ENCODE data around the gene CARD16.
A peak's percentile ranks its signal among the peaks of the same experiment; 100 is the strongest.
"Not testable (repeated sequence)": the region's sequence is repeated elsewhere in the genome, so short reads cannot be mapped to it uniquely, and the experiment has no call there.

The CARD16 gene

DNA sequence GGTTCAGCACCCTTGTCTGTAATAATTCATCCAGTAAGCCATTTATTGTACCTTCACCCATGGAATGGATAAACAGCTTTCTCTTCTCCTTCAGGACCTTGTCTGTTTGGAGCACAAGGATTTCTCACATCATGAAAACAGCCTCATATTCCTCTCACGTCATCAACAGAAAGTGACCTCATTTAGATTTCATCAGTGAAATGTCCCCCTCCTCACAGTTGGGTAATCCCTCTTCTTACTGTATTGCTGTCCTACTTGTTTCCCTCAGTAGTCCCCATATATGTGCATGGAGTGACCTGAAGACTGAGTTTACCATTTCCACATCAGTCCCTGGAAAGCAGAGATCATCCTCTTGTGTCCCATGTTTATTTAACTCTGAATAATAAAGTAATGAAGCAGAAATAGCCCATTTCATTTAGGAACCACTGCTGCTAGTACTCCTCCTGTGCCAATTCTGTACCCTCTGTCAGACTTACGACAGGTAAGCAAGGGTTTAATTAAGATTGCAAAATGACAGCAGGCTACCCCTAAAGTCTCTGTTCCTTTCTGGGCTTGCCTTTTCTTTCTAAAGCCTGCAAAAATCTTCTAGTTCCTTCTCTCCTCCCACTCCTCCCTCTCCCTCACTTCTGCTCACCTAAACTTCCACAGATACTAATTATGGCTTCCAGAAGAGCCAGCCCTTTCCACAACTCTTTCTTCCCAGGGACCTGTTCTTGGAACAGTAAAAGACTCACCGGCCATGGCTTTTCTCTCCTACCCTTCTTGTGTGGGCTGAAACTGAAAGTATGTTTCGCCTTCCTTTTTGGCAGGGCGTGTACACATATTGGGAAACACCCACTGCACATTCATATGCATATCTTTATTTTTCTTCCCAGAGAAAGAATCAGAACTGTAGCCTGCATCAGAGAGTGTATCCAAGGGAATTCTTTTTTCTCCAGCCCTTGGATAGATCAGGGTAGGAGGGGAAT lies at the start of gene CARD16:
Gene CARD16, minus strand, starts transcription at position 779 of the 968 bp plus-strand sequence. Its CDS starts 38 bp downstream, at position 741.
- peak in 1 of 2 donors; percentile 7 for DNase-seq (ENCODE audit: low read depth in 2 of 2)

DNA sequence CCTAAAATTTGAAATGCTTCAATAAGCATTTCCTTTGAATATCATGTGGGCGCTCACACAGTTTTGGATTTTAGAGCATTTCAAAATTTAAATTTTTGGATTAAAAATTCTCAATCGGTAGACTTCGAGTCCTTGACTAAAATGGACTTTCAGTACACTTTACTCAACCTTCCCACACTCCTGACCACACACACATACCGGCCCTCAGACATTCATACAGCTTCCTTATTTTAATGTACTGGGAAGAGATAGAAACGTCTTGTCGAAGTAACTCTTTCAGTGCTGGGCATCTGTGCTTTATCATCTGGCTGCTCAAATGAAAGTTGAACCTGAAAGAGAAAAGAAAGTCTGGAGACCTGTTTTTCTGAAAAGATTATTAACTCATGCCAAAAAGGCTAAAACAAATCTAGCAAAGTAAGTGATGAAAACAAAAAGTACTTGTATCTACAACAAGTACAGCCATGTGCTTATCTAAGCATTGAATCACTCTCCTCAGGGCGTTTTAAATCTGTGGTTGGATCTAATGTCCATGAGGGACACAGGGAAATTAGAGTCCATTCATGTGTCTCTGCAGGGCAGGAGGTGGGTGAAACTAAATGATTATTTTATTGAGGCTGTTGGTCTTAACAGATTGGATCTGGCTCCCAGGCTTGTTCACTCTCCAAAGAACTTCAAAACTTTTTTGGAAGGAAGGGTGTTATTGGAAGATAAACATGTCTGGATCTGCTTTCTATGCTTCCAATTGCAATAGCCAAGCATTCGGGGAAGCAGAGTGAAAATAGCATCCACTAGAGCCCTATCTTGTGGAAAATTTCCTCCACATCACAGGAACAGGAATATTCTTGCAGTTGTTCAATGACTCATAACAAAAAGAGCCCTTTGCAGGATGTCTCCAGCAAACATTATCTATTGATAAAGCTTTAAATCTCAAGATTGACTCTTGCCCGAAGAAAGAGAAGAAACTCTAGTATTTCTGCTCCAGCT lies 47.4 kb upstream of the CARD16 start:
- no peak for DNase-seq (ENCODE audit: low read depth in 2 of 2)

DNA sequence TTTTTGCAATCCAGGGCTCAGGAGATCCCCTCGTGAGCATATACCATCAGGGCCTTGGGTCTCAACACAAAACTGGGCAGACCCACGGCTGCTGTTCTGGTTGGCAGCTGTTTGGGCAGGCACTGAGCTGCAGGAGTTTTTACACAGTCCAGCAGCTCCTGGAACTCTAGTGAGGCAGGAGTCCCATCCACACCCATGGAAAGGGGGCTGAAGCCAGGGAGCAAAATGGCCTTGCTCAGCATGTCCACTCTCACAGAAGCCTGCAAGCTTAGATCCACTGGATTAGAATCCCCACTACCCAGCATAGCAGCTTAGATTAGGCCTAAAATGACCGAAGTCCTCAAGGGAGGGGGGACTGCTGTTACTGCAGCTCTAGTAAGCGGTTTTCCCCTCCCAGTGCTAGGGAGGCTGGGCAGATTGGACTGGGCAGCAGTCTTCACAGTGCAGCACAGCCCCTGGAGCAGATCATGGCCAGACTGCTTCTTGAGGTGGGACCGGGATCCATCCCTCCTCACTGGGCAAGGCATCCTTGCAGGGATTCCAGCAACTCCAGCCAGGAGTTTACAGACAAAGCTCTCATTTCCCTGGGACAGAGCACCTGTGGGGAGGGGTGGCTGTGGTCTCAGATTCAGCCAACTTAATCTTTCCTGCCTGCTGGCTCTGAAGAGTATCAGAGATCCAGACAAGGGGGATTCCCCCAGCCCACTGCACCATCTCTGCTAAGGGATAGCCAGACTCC lies 36.4 kb upstream of the CARD16 start:
- no peak for DNase-seq (ENCODE audit: low read depth in 2 of 2)

DNA sequence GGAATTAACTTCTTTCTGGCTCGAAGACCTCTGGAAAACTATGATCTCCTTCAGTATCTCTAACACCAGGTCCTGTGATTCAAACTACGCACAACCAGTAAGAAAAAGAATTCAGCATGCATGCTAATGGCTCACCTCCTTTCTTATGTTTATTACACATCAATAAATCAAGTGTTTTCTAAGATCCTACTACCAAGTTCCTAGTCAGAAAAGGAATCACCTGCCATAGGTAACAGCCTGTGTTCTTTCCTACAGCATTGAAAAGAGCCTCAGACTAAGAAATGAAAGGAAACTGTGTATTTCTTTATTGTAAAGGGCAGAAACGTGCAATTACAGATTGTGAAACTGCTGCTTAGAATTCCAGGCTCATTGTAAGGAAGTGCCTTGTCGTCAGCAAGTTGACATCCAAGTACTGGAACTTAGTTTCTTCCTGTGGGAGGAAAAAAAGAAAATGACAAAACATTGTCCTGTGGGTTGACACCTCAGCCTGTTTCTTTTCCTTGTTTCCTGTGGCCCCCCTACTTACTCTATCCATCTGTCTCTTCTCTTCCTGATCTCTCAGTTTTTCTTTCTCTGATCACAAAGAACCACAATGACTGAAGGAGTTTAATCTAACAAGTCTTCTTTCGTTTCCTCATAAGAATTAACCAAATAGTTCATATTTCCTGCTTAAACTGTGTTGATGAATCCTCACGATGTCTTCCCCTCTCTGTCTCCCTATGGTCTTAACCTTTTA lies 35.2 kb upstream of the CARD16 start:
- DNase-seq (ENCODE audit: low read depth in 2 of 2): not testable (repeated sequence)

DNA sequence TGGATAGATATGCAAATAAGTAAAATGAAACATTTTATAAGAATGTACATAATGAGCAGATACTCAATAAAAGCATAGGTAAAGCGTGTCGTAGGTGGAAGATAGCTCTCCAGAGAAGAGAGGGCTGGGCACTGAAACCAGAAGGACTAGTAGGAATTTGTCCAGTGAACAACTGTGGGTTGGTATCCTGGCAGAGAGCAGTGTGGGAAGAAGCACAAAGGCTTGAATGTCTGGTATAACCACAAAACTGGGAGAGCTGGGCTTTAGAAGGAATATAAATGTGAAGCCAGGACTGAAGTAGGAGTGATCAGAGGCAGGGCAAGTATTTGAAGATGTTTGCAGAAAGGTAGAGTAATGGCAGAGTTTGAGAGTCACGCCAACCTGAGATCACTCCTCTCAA lies 33.1 kb upstream of the CARD16 start:
- no peak for DNase-seq (ENCODE audit: low read depth in 2 of 2)

DNA sequence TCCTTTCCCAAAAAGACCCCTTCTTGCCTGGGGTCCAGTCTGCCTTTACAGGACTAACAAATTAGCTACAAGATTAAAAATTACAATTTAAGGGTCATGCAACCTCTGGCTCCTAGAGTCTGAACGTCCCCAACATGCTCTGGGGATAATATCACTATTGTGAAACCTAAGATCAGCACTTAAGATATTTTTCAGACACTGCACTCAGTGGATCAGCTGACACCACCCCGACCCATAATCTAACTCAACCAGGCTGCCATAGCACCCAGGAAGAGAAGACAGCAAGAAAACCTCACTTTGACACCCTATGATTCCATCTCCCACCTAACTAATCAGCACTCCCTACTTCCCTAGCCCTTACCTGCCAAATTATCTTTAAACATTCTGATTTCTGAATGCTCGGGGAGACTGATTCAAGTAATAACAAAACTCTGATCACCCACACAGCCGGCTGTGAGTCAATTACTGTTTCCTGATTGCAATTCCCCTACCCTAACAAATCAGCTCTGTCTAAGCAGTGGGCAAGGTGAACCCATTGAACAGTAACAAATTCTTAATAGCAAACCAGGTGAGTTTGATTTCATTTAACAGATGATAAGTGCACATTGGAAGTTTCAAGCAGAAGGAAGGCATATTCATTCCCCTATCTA lies 32.1 kb upstream of the CARD16 start:
- peak in 1 of 2 donors; percentile 15 for DNase-seq (ENCODE audit: low read depth in 2 of 2)

DNA sequence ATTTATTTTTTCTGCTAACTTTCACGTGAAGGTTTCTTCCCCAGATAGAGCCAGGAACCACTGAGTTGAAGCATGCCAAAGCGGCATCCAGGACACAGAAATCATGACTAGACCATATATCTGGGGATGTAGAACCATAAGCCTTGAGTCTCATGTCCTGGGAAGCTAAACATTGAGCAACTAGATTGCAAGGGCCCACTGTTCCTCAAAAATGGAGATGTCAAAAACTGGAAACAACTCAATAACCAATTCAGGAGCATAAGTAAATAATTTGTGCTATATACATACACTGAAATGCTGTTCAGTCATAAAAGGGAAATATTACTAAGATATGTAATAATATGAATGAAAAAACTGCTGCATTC lies 29.0 kb upstream of the CARD16 start:
- DNase-seq (ENCODE audit: low read depth in 2 of 2): no peak

DNA sequence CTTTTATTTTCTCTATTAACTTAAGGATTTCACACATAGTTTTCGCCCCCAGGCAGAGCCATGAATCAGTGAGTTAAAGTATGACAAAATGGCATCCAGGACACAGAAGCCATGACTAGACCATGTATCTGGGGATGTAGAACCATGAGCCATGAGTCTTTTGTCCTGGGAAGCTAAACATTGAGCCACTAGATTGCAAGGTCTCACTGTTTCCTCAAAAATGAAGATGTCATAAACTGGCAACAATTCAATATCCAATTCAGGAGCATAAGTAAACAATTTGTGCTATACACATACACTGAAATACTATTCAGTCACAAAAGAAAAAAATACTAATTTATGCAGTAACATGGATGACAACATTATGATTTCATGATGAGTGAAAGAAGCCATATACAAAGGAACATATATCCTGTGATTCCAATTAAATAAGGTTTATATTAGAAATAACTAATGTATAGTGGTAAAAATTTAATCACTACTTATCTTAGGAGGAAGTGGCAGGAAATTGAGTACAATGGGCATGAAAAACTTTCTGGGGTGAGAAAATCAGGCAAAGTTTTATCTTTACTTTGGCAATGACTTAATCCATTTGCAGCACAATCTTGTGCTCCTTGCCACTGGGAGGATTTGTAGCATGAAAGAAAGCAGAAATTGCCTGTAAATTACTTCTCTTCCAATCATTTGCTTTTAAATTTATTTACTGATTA lies 28.5 kb upstream of the CARD16 start:
- no peak for DNase-seq (ENCODE audit: low read depth in 2 of 2)

DNA sequence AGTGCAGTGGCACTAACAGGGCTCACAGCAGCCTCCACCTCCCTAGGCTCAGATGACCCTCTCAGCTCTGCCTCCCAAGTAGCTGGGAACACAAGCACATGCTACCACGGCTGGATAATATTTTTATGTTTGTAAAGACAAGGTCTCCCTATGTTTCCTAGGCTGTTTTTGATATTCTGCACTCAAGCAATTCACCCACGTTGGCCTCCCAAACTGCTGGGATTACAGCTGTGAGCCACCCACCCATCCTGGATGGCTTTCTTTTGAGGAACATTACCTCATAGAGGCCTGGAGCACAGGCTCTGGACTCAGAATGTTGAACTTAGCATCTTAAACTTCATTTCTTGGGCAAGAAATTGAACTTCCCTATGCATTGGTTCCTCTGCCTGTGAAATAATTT lies 26.9 kb upstream of the CARD16 start:
- not testable (repeated sequence) for DNase-seq (ENCODE audit: low read depth in 2 of 2)

DNA sequence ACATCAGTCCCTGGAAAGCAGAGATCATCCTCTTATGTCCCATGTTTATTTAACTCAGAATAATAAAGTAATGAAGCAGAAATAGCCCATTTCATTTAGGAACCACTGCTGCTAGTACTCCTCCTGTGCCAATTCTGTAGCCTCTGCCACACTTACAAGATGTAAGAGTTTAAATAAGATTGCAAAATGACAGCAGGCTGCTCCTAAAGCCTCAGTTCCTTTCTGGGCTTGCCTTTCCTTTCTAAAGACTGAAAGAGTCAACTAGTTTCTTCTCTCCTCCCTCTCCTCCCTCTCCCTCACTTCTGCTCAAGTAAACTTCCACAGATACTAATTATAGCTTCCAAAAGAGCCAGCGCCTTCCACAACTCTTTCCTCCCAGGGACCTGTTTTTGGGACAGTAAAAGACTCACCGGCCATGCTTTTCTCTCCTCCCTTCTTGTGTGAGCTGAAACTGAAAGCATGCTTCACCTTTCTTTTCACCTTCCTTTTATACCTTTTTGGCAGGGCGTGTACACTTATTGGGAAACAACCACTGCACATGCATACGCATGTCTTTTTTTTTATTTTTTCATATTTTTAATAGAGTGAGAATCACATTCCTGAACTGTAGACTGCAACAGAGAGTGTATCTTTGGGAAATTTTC lies 26.1 kb upstream of the CARD16 start:
- DNase-seq (ENCODE audit: low read depth in 2 of 2): no peak

DNA sequence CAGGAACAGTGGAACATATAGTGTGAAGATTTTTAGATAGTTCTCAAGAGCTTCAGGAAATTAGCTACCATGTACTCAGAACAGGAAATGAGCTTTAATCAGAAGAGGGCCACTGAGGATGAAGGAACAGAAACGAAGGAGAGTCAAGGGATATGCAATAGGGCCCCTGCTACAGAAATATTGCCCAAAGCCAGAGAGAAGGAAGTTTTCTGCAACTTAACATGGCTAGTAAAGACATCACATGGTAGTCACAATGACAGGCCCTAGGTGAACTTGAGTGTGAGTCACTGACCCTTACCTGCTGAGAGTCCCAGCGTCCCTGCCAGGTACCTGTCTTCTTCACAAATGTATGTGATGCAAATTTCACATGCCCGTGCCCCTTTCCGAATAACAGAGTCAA lies 25.2 kb upstream of the CARD16 start:
- DNase-seq (ENCODE audit: low read depth in 2 of 2): no peak

DNA sequence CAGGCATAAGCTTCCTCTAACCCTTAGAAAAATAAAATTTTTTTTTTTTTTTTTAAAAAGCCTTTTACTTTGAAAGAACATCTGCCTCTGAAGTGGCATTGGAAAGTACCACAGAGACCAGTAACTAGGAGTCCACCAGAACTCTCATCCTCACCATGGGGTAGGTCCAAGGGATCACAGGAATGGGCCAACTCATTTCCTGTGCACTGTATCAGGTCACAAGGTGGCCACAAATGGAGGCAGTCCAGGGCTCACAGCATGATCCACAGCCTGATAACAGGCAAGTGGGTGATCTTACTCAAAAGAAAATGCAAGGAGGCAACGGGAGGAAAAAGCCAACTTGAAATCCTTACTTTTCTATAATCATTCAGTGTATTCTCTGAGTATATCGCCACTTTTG lies 24.6 kb upstream of the CARD16 start:
- DNase-seq (ENCODE audit: low read depth in 2 of 2): not testable (repeated sequence)

DNA sequence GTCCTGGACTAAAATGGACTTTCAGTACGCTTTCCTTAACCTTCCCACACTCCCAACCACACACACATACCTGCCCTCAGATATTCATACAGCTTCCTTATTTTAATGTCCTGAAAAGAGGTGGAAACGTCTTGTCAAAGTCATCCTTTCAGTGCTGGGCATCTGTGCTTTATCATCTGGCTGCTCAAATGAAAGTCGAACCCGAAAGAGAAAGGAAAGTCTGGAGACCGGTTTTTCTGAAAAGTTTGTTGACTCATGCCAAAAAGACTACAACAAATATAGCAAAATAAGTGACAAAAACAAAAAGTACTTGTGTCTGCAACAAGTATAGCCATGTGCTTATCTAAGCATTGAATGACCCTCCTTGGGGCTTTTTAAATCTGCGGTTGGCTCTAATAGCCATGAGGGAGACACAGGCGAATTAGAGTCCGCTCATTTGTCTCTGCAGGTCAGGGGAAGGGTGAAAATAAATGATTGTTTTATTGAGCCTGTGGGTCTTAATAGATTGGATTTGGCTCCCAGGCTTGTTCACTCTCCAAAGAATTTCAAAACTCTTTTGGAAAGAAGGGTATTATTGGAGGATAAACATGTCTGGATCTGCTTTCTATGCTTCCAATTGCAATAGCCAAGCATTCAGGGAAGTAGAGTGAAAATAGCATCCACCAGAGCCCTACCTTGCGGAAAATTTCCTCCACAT lies 18.3 kb upstream of the CARD16 start:
- not testable (repeated sequence) for DNase-seq (ENCODE audit: low read depth in 2 of 2)

DNA sequence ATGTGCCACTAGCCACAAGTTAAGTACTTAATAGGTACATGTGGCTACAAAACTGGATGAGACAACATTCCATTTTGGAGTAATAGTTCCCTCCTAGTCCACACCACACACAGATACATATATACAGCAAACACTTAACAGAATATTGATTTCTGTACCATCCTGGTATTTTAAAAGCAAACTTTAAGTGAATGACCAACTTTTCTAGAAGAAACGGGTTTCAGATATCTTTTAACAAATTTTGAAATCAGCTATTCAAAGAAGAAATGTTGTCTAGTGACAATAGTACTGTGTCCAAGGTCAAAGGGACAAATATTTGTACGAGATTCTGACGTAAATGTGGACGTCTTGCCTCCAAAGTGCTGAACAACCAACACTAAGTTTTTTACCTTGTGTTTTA lies 12.3 kb upstream of the CARD16 start:
- DNase-seq (ENCODE audit: low read depth in 2 of 2): no peak

DNA sequence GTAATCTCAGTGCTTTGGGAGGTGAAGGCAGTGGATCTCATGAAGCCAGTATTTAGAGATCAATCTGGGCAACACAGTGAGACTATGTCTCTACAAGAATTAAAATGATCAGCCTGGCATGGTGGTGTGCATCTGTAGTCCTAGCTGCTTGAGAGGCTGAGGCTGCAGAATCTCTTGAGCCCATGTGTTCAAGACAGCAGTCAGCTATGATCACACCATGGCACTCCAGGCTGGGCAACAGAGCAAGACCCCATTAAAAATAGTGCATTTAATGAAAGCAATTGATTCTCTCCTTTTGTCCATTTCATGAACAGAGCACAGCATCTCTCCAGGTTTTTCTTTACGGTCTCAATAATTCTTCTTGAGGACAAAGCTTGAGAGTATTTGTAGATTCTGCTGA lies 11.3 kb upstream of the CARD16 start:
- DNase-seq (ENCODE audit: low read depth in 2 of 2): no peak

DNA sequence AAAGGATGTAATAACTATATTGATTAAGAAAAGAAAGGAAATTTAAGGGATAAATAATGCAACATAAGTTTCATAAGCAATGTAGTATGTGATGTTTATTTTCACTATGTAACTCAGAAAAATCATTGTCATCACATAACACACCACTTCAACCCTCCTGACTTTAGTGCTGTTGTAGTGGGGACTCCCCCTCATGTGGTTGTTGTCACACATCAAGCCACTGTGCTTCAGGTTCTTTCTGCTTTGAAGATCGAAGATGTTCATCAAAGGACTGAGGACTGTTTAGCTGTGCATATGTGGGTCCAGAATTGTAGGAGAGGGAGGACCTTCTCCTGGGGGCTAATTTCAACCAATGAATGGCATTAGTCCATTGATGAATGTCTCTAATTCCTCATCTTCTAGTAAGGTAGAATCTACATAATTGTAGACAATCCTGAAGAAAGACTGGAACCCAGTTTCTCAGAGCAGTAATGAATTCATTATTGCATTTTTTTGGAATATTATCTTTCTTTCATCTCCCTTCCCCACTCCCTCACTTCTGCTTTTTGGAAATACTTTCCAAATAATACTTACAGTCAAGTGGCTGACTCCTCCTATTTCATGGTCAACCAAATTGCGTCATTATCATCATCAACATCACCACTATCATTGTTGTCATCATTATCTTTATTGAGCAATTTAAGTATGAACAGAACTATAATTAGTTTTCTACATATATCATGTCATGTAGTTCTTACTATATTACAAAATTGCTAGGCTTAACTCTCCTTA lies 9.8 kb upstream of the CARD16 start:
- DNase-seq (ENCODE audit: low read depth in 2 of 2): no peak

DNA sequence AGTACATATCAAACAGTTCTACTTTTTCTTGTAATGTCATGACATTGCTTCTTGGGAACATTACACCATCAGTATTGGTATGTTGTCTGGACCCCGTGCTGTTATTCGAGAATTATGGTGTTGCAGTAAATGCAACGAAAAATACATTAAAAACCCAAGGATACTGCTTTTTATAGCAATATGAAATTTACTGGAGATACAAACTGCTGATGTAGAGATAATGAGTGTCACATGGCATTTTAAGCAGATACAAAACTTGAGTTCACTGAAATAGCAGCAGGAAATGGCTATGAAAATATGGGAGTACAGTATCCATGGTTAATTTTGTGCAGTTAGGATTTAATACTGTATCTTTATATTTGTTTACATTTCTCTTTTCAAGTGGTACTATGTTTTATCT lies 7.4 kb upstream of the CARD16 start:
- no peak for DNase-seq (ENCODE audit: low read depth in 2 of 2)

DNA sequence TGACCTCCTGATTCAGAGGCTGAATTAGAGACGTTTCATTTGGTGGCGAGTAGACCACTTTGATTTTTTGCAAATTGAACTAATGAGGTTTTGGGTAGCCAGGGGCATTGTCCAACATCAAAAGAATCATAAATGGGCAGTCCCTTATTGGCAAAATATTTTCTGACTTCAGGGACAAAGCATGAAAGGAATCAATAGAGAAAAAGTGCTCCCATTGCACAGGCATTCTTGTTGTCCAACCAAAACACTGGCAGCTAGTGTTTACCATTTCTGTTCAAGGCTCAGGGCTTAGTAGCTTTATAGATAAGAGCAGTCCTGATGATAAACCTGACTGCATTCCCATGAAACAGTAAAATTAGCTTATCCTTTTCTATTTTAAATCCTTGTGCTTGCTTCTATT lies 6.4 kb upstream of the CARD16 start:
- no peak for DNase-seq (ENCODE audit: low read depth in 2 of 2)

Data from stimulated activated CD8-positive, alpha-beta memory T cell treated with anti-CD3 and anti-CD28 coated beads, Interleukin-2, amount 100 ng/mL, for 48 hours (primary cell).